PC-3 (cell line): ENCODE data around the gene ZNF839. TPM values are rescaled to one million over a fixed set of nuclear protein-coding genes. Genes with fewer than 3 reads are reported as not detected.
"Not testable (repeated sequence)": the region's sequence is repeated elsewhere in the genome, so short reads cannot be mapped to it uniquely, and the experiment has no call there.

Experiments used
- ATAC-seq: fragments of 200-7000 bp; cut with Tn5 transposase; 2 replicates; pipeline ENCODE4 v1.9.1; 2020; ENCODE audit warnings: mild to moderate bottlenecking, moderate library complexity
- BruUV-seq: library from RNA; stranded (reverse); fragments of 400-500 nt; replicated peaks from 2 replicates; lab custom pipeline; 2021; lab: Mats Ljungman, UMichigan
- CTCF ChIA-PET: fragments of 300-600 bp; sonication (Branson Sonifier 250); formaldehyde crosslinking; loops from one replicate; lab custom pipeline; 2022; ENCODE audit warnings: antibody characterized with exemption; lab: Charles Lee
- POLR2A ChIA-PET: fragments of 300-600 bp; sonication (Branson Sonifier 250); formaldehyde crosslinking; loops from one replicate; lab custom pipeline; 2022; ENCODE audit warnings: antibody characterized with exemption; ENCODE audit not compliant: unreplicated experiment; lab: Charles Lee
- DNase-seq: peaks from one replicate; pipeline ENCODE4 v3.0.0-alpha.2; 2015
- H2AFZ ChIP-seq: fragments of 300-600 bp; sonication (generic); 2 replicates; pipeline ENCODE4 v1.6.0; 2016; ENCODE audit warnings: antibody characterized with exemption, low read length
- H3F3A ChIP-seq: fragments of 300-600 bp; sonication (generic); one replicate; pipeline ENCODE4 v1.6.0; 2017; ENCODE audit warnings: antibody characterized with exemption, low read length, control low read depth, mild to moderate bottlenecking; ENCODE audit not compliant: unreplicated experiment
- H3K27ac ChIP-seq: fragments of 300-600 bp; sonication (generic); 2 replicates; pipeline ENCODE4 v1.5.1; 2016; ENCODE audit warnings: mild to moderate bottlenecking, low read length
- H3K27me3 ChIP-seq: fragments of 300-600 bp; sonication (generic); 2 replicates; pipeline ENCODE4 v1.6.1; 2016; ENCODE audit warnings: low read length, mixed read lengths
- H3K36me3 ChIP-seq: fragments of 300-600 bp; sonication (generic); 2 replicates; pipeline ENCODE4 v1.6.1; 2016; ENCODE audit warnings: low read depth, mixed run types, low read length, mixed read lengths
- H3K4me1 ChIP-seq: fragments of 300-600 bp; sonication (generic); 2 replicates; pipeline ENCODE4 v1.5.1; 2016; ENCODE audit warnings: low read length; ENCODE audit not compliant: insufficient read depth
- H3K4me2 ChIP-seq: fragments of 300-600 bp; sonication (generic); 2 replicates; pipeline ENCODE4 v1.6.0; 2016; ENCODE audit warnings: low read length
- H3K4me3 ChIP-seq: fragments of 300-600 bp; sonication (generic); 2 replicates; pipeline ENCODE4 v1.5.1; 2016; ENCODE audit warnings: mild to moderate bottlenecking, low read length, mixed read lengths
- H3K79me2 ChIP-seq: fragments of 300-600 bp; sonication (generic); 2 replicates; pipeline ENCODE4 v1.6.1; 2017; ENCODE audit warnings: low read length, mixed read lengths
- H3K9ac ChIP-seq: fragments of 300-600 bp; sonication (generic); 2 replicates; pipeline ENCODE4 v1.6.0; 2016; ENCODE audit warnings: mild to moderate bottlenecking, low read length
- H3K9me2 ChIP-seq: fragments of 300-600 bp; sonication (generic); replicated peaks from 2 replicates; pipeline ENCODE4 v1.6.1; 2016; ENCODE audit warnings: mixed run types, low read length, mixed read lengths
- H3K9me3 ChIP-seq: fragments of 300-600 bp; sonication (generic); 2 replicates; pipeline ENCODE4 v1.6.1; 2016; ENCODE audit warnings: low read length, mixed read lengths
- H4K20me1 ChIP-seq: fragments of 300-600 bp; sonication (generic); 2 replicates; pipeline ENCODE4 v1.6.1; 2016; ENCODE audit warnings: low read length, mixed read lengths
- CTCF ChIP-seq: fragments of 300-600 bp; sonication (generic); conservative IDR thresholded peaks from 2 replicates; pipeline ENCODE4 v1.5.1; 2017; ENCODE audit warnings: antibody characterized with exemption, low read depth, mild to moderate bottlenecking, low read length
- EZH2 ChIP-seq: fragments of 300-600 bp; sonication (generic); IDR thresholded peaks from one replicate; pipeline ENCODE4 v1.6.1; 2017; ENCODE audit warnings: antibody characterized with exemption, mild to moderate bottlenecking, low read length; ENCODE audit not compliant: unreplicated experiment
- EZH2phosphoT487 ChIP-seq: fragments of 300-600 bp; sonication (generic); IDR thresholded peaks from 2 replicates; pipeline ENCODE4 v1.6.1; 2018; ENCODE audit warnings: mild to moderate bottlenecking, antibody characterized with exemption, low read length, borderline replicate concordance
- intact Hi-C: fragments of 100-400 bp; cut with micrococcal nuclease; formaldehyde crosslinking; loops from 2 replicates; pipeline ENCODE4 v1.9.0; 2023
- total RNA-seq: library from RNA; depleted of rRNA; stranded (reverse); fragments of >200 nt; gene quantifications from 2 replicates; pipeline ENCODE4 v1.2.3, GENCODE V29; 2014

ZNF839 gene
- total RNA-seq, 1 experiment from 2014 or later, result 13.2 TPM

GRCh38 chr14:102293781-102294180, 25.8 kb upstream of the ZNF839 start:
- H3K4me2 ChIP-seq, result no peak overlapping the region
- no peaks in the 10 kb centered on the region for H3K27me3 ChIP-seq
- peaks cover 47% of the 10 kb centered on the region for H3K4me1 ChIP-seq
- H3K9ac ChIP-seq, result peak overlapping the region; percentile 78
- BruUV-seq, result no TSS peak
- H3K9me3 ChIP-seq, result no peaks in the 10 kb centered on the region
- H3K4me3 ChIP-seq, result no peak overlapping the region
- H3K27ac ChIP-seq, result peak overlapping the region; percentile 97
- DNase-seq (peak; percentile 99), ATAC-seq (peak; percentile 87)
- H3K79me2 ChIP-seq, result peaks cover 92% of the 10 kb centered on the region
- H3K36me3 ChIP-seq, result peaks cover 30% of the 10 kb centered on the region
- no peak overlapping the region for H2AFZ ChIP-seq
- ChIA-PET POLR2A (no interaction called here), CTCF (no interaction called here)
- no peaks in the 10 kb centered on the region for H3K9me2 ChIP-seq
- intact Hi-C loops, result no loop called here
- no peaks in the 10 kb centered on the region for H4K20me1 ChIP-seq
- no peak for TF ChIP-seq EZH2
- TF ChIP-seq EZH2phosphoT487, result no peak
- TF ChIP-seq CTCF, result no peak
- peaks cover 5% of the 10 kb centered on the region for H3F3A ChIP-seq

- H2AFZ ChIP-seq, result no peak overlapping the region
- H3K9me3 ChIP-seq, result no peaks in the 10 kb centered on the region
- POLR2A ChIA-PET, result interaction anchor here (0.6 to 0.7 kb wide), 2 partner anchors 10 to 29 kb away, joined by 3 read pairs; no protein-coding TSS in a partner anchor
- intact Hi-C loops, result no loop called here
- H3F3A ChIP-seq, result peaks cover 5% of the 10 kb centered on the region
- H3K36me3 ChIP-seq, result peaks cover 34% of the 10 kb centered on the region
- peaks cover 92% of the 10 kb centered on the region for H3K79me2 ChIP-seq
- peak overlapping the region; percentile 8; the same call in 1 of the 2 replicates for H3K4me2 ChIP-seq
- BruUV-seq, result no TSS peak
- H3K9me2 ChIP-seq, result no peaks in the 10 kb centered on the region
- peak; percentile 49 for ATAC-seq
- CTCF ChIA-PET, result no interaction called here
- DNase-seq, result peak; percentile 53
- H4K20me1 ChIP-seq, result no peaks in the 10 kb centered on the region
- TF ChIP-seq EZH2, result no peak
- TF ChIP-seq EZH2phosphoT487, result no peak
- TF ChIP-seq CTCF, result peak; percentile 63
- H3K27ac ChIP-seq, result peak overlapping the region; percentile 97
- H3K4me3 ChIP-seq, result no peak overlapping the region
- peaks cover 47% of the 10 kb centered on the region for H3K4me1 ChIP-seq
- H3K9ac ChIP-seq, result peak overlapping the region; percentile 78
- H3K27me3 ChIP-seq, result no peaks in the 10 kb centered on the region
Observed at GRCh38 chr14:102295270-102295669, 24.3 kb upstream of the ZNF839 start.

- DNase-seq, result no peak
- no peak overlapping the region for H3K27ac ChIP-seq
- H3F3A ChIP-seq, result peaks cover 5% of the 10 kb centered on the region
- H3K4me3 ChIP-seq, result no peak overlapping the region
- BruUV-seq, result no TSS peak
- CTCF ChIA-PET, result interaction anchor here (0.8 kb wide), 1 partner anchor 16 kb away, joined by 4 read pairs; no protein-coding TSS in a partner anchor
- TF ChIP-seq EZH2phosphoT487 (no peak), EZH2 (no peak), CTCF (no peak)
- H3K27me3 ChIP-seq, result no peaks in the 10 kb centered on the region
- H3K4me1 ChIP-seq, result peaks cover 48% of the 10 kb centered on the region
- H4K20me1 ChIP-seq, result no peaks in the 10 kb centered on the region
- ATAC-seq, result no peak
- intact Hi-C loops, result no loop called here
- no peak overlapping the region for H3K9ac ChIP-seq
- no peak overlapping the region for H3K4me2 ChIP-seq
- no peaks in the 10 kb centered on the region for H3K9me3 ChIP-seq
- H3K9me2 ChIP-seq, result no peaks in the 10 kb centered on the region
- H3K36me3 ChIP-seq, result peaks cover 28% of the 10 kb centered on the region
- no peak overlapping the region for H2AFZ ChIP-seq
- POLR2A ChIA-PET, result no interaction called here
- H3K79me2 ChIP-seq, result peaks cover 92% of the 10 kb centered on the region
Observed at GRCh38 chr14:102297436-102298170, 21.9 kb upstream of the ZNF839 start.

- Histone ChIP-seq H3K36me3 (peaks cover 26% of the 10 kb centered on the region), H3K79me2 (peaks cover 92% of the 10 kb centered on the region), H3K27ac (0 out of 2 replicates have a peak overlapping the region, but pooled peaks have one; percentile 19), H3K4me1 (peaks cover 47% of the 10 kb centered on the region)
- H3K9me2 ChIP-seq, H3K9ac ChIP-seq, H2AFZ ChIP-seq, H3K9me3 ChIP-seq, H3K4me2 ChIP-seq, H3K4me3 ChIP-seq, POLR2A ChIA-PET, ATAC-seq, H3F3A ChIP-seq, H3K27me3 ChIP-seq, H4K20me1 ChIP-seq, intact Hi-C loops: not testable (repeated sequence)
- DNase-seq, result peak; percentile 55
- CTCF ChIA-PET, result interaction anchor here (0.6 to 0.8 kb wide), 2 partner anchors 15 to 354 kb away, joined by 3 to 4 read pairs; no protein-coding TSS in a partner anchor
- TSS peak; percentile 88 for BruUV-seq
Observed at GRCh38 chr14:102298303-102299070, 21.1 kb upstream of the ZNF839 start.
